Large intestine (tissue), 3 donors: Measurements from ENCODE around the gene OR5K4. TPM values are rescaled to one million over a fixed set of nuclear protein-coding genes. Genes with fewer than 3 reads are reported as not detected.
"Not testable (repeated sequence)": the region's sequence is repeated elsewhere in the genome, so short reads cannot be mapped to it uniquely, and the experiment has no call there.

ENCODE experiments used
- DNase-seq, 2 donors: peaks; one replicate each; pipeline versions ENCODE4 v3.0.0 to v3.0.0-alpha.2; 2013
- H3K27ac ChIP-seq: one replicate; pipeline ENCODE4 v1.5.1; 2013; ENCODE audit warnings: low read length
- H3K27me3 ChIP-seq: 2 replicates; pipeline ENCODE4 v1.6.1; 2013; ENCODE audit warnings: low read length; ENCODE audit not compliant: control insufficient read depth, insufficient read depth
- H3K36me3 ChIP-seq: 2 replicates; pipeline ENCODE4 v1.6.1; 2013; ENCODE audit warnings: low read length; ENCODE audit not compliant: control insufficient read depth, insufficient read depth
- H3K4me1 ChIP-seq: one replicate; pipeline ENCODE4 v1.6.1; 2013; ENCODE audit warnings: low read length; ENCODE audit not compliant: control insufficient read depth, insufficient read depth
- H3K4me3 ChIP-seq: one replicate; pipeline ENCODE4 v1.5.1; 2013; ENCODE audit warnings: low read length
- H3K9me3 ChIP-seq: one replicate; pipeline ENCODE4 v1.6.1; 2013; ENCODE audit warnings: mild to moderate bottlenecking, low read depth, low read length, moderate library complexity; ENCODE audit not compliant: control insufficient read depth
- WGBS: methylation state at CpG from one replicate; pipeline ENCODE4 v1.1.5; 2013; ENCODE audit warnings: low lambda C conversion rate; ENCODE audit not compliant: insufficient coverage; 5-methylcytosine and 5-hydroxymethylcytosine counted together
- polyA plus RNA-seq: library from polyadenylated mRNA; unstranded; fragments of 120-200 nt; gene quantifications from one replicate; pipeline ENCODE4 v1.2.1, GENCODE V29; 2013

OR5K4 gene
- polyA plus RNA-seq, 1 donor, result not detected

GRCh38 chr3:98371186-98371585 lies 17.5 kb downstream of the OR5K4 start:
- no peak for DNase-seq
- H3K36me3 ChIP-seq, result no peaks in the 10 kb centered on the region

GRCh38 chr3:98371853-98372252 lies 18.2 kb downstream of the OR5K4 start:
- no peaks in the 10 kb centered on the region for H3K4me1 ChIP-seq
- no peak overlapping the region for H3K27ac ChIP-seq
- no peaks in the 10 kb centered on the region for H3K36me3 ChIP-seq
- no peak overlapping the region for H3K4me3 ChIP-seq
- DNase-seq, result no peak
- no peaks in the 10 kb centered on the region for H3K9me3 ChIP-seq
- no peaks in the 10 kb centered on the region for H3K27me3 ChIP-seq

More at GRCh38 chr3:98371186-98371585, 17.5 kb downstream of the OR5K4 start:
- Histone ChIP-seq H3K4me1 (no peaks in the 10 kb centered on the region), H3K9me3 (no peaks in the 10 kb centered on the region), H3K4me3 (no peak overlapping the region), H3K27me3 (no peaks in the 10 kb centered on the region), H3K27ac (no peak overlapping the region)

- H3K4me1 ChIP-seq, result no peaks in the 10 kb centered on the region
- H3K36me3 ChIP-seq, result no peaks in the 10 kb centered on the region
- no peaks in the 10 kb centered on the region for H3K27me3 ChIP-seq
- no peaks in the 10 kb centered on the region for H3K9me3 ChIP-seq
- WGBS, result no CpG with 5 or more reads among the region's 1 CpG
- no peak overlapping the region for H3K27ac ChIP-seq
- no peak for DNase-seq
- H3K4me3 ChIP-seq, result no peak overlapping the region
These were observed 18.8 kb downstream of the OR5K4 start for GRCh38 chr3:98372445-98372844.

- H3K27ac ChIP-seq, result no peak overlapping the region
- H3K4me3 ChIP-seq, result no peak overlapping the region
- no peaks in the 10 kb centered on the region for H3K27me3 ChIP-seq
- 30% methylated on average over 1 of the region's 2 CpGs for WGBS
- DNase-seq, result no peak
- H3K36me3 ChIP-seq, result no peaks in the 10 kb centered on the region
- H3K9me3 ChIP-seq, result no peaks in the 10 kb centered on the region
- H3K4me1 ChIP-seq, result no peaks in the 10 kb centered on the region
These were observed 23.0 kb downstream of the OR5K4 start for GRCh38 chr3:98376631-98377030.

- Histone ChIP-seq H3K27ac (no peak overlapping the region), H3K4me3 (no peak overlapping the region), H3K36me3 (no peaks in the 10 kb centered on the region), H3K9me3 (no peaks in the 10 kb centered on the region), H3K27me3 (no peaks in the 10 kb centered on the region), H3K4me1 (no peaks in the 10 kb centered on the region)
- DNase-seq, result no peak
- WGBS, result 100% methylated on average over 1 of the region's 2 CpGs
These were observed 34.5 kb downstream of the OR5K4 start for GRCh38 chr3:98388147-98388546.

- Histone ChIP-seq H3K27me3 (no peaks in the 10 kb centered on the region), H3K4me3 (no peak within 1 kb of the TSS), H3K9me3 (no peaks in the 10 kb centered on the region), H3K36me3 (no peaks in the 10 kb centered on the region), H3K27ac (no peak within 1 kb of the TSS), H3K4me1 (no peaks in the 10 kb centered on the region)
- DNase-seq, result no peak
These were observed 36.7 kb downstream of the OR5K4 start, which contains the start of gene OR5K3 for GRCh38 chr3:98390366-98390765. Gene OR5K3 (plus strand): TSS chr3:98390666. CDS start chr3:98390666, 0 bp downstream.

- Histone ChIP-seq H3K27ac (no peak overlapping the region), H3K4me1 (no peaks in the 10 kb centered on the region), H3K4me3 (no peak overlapping the region), H3K27me3 (no peaks in the 10 kb centered on the region), H3K36me3 (no peaks in the 10 kb centered on the region), H3K9me3 (no peaks in the 10 kb centered on the region)
- DNase-seq, result no peak
These were observed 41.4 kb downstream of the OR5K4 start for GRCh38 chr3:98395101-98395500.

- H3K9me3 ChIP-seq, H3K36me3 ChIP-seq, DNase-seq, H3K27me3 ChIP-seq, H3K27ac ChIP-seq, H3K4me1 ChIP-seq, H3K4me3 ChIP-seq: not testable (repeated sequence)
- WGBS, result no CpG with 5 or more reads among the region's 4 CpGs
These were observed 42.8 kb downstream of the OR5K4 start for GRCh38 chr3:98396482-98396881.

- no peak for DNase-seq
- Histone ChIP-seq H3K9me3 (peaks cover 7% of the 10 kb centered on the region), H3K36me3 (no peaks in the 10 kb centered on the region), H3K27me3 (no peaks in the 10 kb centered on the region), H3K4me3 (no peak overlapping the region), H3K27ac (no peak overlapping the region), H3K4me1 (no peaks in the 10 kb centered on the region)
These were observed 44.9 kb downstream of the OR5K4 start for GRCh38 chr3:98398513-98398912.

- no peaks in the 10 kb centered on the region for H3K4me1 ChIP-seq
- no peak overlapping the region for H3K27ac ChIP-seq
- no peak for DNase-seq
- no peaks in the 10 kb centered on the region for H3K36me3 ChIP-seq
- H3K9me3 ChIP-seq, result peaks cover 7% of the 10 kb centered on the region
- H3K27me3 ChIP-seq, result no peaks in the 10 kb centered on the region
- no CpG with 5 or more reads among the region's 1 CpG for WGBS
- no peak overlapping the region for H3K4me3 ChIP-seq
These were observed 48.9 kb downstream of the OR5K4 start for GRCh38 chr3:98402507-98402906.

GRCh38 chr3:98404010-98404409 lies 50.4 kb downstream of the OR5K4 start:
- no peak overlapping the region for H3K4me3 ChIP-seq
- H3K36me3 ChIP-seq, result no peaks in the 10 kb centered on the region
- no peaks in the 10 kb centered on the region for H3K27me3 ChIP-seq
- no peak overlapping the region for H3K27ac ChIP-seq
- peaks cover 7% of the 10 kb centered on the region for H3K9me3 ChIP-seq
- no peak for DNase-seq
- no peaks in the 10 kb centered on the region for H3K4me1 ChIP-seq
